GM21529 (cell line): Measurements from ENCODE around the gene SOX14.

Experiments
- ATAC-seq: cut with Tn5 transposase; IDR thresholded peaks from one replicate; pipeline ENCODE4 v1.9.1; 2021; ENCODE audit not compliant: unreplicated experiment

SOX14 gene

DNA sequence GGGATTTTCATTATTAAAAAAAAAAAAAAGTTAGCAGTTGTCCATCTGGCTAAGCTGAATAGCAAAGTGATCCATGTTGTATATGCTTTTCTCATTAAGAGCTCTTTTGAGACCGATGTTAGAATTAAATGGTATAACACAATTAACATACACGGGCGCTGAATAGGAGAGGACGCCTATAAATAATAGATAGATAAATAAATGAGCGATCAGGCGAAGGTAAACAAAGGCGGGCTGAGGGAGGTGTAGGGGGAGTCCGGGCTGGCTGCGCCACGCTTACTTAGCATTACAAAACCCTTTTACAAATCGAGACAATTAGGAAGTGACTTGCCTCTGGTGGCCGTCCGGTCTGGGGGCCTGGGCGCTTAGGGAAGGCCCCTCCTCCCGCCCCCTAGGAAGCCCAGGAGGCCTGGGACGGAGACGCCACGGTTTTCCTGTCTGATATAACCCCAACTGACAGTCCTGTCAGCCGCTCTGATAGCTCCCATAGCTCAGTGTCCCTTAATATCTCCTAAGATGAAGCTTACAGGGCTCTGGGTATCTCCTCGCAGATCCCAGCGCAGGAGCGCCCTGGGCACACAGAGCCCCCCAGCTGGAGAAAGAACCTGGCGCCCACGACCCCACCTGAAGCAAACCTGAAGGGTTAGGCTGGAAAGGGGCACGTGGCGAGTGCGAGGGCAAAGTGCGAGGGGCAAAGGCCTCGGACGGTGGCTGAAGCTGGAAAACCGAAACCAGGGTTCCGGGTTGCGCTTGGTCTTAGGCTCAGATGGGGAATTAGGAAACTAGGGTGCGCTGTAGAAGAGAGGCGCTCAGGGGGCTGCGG, 3.6 kb downstream of the SOX14 start:
- no peak for ATAC-seq

DNA sequence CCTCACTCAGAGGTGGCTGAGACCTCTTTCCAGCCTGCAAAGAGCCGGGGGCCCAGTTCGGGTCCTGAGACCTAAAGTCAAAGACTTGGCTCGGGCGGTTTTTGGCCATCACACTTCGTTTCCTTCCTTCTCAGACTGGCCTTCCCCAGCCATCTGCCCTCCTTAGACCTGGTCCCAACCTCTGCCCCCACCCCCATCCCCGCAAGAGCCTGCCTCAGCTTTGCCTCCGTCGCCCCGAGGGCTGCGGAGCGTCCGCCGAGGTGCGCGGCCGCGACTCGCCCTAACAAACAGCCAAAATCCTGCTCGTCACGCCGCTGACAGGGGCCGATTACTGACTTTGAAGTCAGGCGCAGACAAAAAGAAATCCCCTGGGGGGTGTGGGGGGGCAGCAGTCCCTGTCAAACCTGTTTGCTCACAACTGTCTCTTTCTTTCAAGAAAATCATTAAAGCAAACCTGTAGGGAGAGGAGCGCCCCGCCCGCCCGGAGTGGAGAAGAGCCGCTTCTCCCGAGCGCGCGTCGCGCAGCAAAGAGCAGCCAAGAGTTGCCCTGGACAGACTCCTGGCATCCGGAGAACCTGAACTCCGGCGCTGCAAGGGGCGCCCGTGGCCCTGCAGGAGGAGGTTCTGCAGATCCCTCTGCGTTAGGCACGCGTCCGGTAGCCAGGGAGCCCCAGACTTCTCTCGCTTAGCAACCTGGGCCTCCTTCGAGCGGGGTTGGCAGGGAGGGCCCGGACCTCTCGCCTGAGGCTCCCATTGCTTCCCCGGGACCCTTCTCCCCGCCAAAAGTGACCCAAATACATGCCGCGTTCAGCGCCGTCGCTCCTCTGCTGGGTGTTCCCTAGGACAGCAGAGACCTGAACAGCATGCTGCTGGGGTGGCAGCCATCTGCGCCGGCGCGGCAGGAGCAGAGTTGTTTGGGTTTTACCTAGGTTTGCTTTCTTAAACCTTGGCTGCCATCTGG, 4.5 kb downstream of the SOX14 start:
- no peak for ATAC-seq

DNA sequence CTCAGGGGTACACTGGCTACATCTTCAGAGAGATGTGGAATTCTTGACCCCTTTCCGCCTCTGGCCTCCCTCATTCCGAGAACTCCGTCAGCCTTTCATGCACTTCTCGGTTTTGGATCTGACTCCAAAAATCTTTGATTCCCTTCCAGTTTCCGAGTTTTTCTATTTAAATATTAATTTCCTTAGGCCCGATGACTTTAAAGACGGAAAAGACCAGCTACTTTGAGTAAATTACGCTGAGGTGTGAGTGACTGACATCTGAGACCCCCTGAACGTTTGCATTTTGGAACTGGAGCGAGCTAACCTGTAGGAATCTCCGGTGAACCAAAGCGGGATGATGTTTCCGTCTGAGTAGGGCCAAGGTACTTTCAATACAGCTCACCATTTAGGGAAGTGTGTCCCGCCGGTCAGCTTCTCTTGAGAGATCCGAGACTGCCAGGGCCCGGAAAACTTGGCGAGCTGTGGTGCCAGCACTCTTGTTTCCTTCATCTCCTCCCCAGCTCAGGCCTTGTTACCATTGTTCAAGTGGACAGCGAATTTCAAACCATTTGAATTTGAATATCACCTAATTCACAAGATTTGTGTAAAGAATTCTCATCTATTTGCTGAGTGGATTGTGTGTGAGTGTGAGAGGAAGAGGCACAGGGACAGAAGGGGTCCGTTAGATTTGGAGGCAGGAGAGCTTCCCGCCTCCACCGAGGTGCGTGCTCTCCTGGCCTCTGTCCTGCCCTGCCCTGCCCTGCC, 5.4 kb downstream of the SOX14 start:
- no peak for ATAC-seq

DNA sequence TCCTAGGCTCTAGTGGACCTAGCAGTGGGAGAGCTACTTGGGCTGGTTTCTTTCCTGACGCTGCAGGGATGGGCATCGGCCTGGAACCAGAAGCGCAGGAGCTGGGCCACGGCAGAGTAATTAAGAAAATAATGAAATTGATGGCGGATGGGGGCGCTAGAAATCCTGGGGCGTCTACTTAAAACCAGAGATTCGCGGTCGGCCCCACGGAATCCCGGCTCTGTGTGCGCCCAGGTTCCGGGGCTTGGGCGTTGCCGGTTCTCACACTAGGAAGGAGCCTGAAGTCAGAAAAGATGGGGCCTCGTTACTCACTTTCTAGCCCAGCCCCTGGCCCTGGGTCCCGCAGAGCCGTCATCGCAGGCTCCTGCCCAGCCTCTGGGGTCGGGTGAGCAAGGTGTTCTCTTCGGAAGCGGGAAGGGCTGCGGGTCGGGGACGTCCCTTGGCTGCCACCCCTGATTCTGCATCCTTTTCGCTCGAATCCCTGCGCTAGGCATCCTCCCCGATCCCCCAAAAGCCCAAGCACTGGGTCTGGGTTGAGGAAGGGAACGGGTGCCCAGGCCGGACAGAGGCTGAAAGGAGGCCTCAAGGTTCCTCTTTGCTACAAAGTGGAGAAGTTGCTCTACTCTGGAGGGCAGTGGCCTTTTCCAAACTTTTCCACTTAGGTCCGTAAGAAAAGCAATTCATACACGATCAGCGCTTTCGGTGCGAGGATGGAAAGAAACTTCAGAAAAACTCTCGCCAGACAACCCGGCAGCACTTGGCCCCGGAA, 6.1 kb downstream of the SOX14 start:
- no peak for ATAC-seq

DNA sequence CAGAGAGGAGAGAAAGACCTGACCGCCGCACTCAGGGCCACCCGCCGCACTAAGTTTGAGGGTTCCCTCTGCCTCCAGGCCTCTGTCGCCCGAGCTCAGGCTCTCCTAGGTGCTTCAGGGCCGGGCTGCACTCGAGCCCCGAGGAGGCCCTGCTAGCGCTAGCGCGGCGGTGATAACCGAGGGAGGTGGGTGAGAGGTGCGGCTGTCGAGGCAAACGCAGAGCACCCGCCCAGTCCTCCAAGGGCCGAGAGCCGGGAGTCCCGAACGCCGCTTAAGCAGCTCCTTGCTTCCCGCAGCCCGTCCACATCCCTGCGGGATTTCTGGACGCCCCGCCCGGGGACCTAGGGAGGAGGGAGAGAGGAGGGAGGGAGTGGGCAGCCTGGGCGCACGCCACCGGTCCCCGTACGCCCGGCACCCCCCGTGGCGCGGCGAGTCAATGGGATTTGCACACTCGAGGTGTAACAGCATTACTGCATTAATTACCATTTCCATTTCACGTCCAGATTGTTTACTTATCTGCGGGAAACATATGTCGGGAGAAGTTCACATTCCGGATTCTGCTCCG, 6.8 kb downstream of the SOX14 start:
- ATAC-seq, result no peak

DNA sequence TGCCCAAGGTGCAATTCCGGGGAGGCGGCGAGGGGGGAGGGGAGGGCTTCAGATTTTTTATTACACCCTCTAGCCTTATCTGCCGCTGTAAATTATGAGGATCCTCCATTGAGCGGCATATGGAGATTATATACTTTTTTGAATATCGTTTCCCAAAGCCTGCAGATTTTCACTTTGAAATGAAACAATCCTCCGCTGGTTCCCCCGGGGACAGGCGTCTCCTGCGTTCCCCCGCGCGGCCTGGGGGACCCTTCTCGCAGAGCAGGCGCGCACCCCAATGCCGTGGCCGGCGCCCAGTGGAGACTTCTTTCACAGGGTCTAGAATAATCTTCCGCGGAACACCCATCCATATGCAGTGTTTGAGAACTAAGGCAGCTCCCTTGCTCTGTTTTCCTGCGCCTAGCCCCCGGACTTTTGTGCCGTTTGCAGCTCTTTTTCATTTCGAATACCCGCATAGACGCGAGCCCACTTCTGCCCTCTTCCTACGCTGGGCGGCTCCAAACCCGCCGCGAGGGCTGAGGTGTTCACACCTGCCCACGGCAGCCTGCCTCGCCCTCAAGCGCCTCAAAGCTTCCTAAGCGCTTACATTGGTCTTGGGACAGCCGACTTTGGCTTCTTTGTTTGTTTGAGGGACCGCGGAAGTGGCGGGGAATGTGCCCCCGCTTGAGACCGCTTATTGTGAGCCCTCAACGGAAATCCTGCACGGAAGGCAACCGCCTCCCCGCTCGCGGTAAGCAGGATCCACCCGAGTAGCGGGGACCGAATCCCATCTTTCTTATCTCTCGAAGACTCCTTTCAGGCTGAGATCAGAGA, 7.5 kb downstream of the SOX14 start:
- ATAC-seq, result no peak

DNA sequence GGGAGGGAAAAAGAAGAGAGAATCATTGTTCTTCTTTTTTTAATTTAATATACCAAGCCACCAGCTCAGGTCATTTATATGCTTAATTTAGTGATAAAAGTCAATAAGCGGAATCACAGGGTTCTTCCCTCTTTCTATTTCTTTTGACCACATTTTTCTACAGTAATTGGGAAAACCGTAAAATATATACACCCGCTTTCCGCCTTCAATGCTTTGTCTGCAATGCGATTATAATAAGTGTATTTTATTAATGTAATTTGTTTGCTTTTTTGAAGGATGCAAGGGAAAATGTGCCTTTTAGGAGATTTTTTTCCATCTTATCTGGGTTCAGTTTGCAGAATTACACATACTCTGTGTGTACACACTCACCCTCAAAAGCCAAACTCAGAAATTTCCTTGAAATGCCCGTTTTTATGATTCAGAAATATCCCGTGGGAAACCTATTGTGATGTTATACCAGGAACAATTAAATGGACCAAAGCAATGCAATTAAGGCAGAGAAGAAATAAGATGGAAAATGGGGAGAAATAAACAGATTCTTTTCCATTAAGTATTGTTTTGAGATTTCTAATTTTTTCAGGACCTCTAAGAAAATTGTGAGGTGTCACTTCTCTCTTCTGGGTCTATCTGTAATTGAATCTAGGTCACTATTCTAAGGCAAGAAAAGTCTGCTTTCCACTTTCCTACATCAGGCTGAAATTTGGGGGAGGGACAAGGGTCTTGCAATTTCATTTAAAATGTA, 8.3 kb downstream of the SOX14 start:
- ATAC-seq, result no peak

DNA sequence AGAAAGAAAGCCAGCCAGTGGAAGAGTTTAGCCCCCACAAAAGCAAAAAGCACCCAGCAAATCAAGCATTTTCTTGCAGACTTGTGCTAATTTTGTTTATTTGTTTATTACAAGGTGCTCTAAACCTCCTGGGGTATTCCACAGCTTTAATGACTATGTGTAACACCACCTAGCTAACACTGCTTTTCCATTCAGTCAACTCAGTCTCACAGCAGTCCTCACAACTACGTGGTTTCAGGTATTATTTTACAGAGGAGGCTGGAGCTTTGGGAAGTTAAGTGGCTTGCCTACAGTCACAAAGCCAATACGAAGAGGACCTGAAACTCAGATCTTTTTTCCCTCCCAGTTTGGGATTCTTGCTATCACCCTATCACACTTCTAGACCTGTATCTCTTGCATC, 14.8 kb downstream of the SOX14 start:
- no peak for ATAC-seq

DNA sequence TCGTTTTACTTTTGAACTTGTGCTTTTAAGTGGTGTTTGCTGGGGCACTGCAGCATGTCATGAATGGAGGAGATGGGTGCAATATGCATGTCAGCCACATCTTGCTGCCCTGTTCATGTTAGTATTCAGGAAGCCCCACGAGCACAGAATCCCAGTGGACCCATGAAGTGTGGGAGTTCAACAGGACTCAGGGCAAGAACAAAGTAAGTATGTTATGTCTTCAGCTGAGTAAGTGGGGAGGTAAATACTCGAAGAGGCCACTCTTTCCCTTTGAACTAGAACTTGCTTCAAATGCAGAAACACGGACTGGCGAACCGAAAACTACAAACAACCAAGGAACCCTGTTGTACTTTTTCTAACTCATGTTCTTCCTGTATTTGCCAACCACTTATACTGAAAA, 23.4 kb downstream of the SOX14 start:
- ATAC-seq, result no peak

DNA sequence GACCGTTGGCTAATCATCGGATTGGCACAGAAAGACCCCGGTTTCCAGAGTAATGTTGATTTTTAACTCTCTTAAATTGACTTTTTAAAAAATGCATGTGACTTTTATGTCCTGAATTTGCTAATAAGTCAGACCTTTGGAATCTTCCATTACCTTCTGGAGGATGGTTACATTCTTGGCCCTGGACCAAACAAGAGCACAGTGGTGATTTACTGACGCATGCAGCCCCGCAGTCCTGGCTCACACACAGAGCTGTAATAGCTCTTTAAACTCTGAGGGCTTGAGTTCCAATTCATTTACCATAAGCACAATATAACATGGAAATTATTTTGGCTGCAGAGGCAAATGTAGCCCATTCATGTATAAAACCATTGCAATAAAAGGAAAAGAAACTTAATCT, 25.1 kb downstream of the SOX14 start:
- no peak for ATAC-seq

DNA sequence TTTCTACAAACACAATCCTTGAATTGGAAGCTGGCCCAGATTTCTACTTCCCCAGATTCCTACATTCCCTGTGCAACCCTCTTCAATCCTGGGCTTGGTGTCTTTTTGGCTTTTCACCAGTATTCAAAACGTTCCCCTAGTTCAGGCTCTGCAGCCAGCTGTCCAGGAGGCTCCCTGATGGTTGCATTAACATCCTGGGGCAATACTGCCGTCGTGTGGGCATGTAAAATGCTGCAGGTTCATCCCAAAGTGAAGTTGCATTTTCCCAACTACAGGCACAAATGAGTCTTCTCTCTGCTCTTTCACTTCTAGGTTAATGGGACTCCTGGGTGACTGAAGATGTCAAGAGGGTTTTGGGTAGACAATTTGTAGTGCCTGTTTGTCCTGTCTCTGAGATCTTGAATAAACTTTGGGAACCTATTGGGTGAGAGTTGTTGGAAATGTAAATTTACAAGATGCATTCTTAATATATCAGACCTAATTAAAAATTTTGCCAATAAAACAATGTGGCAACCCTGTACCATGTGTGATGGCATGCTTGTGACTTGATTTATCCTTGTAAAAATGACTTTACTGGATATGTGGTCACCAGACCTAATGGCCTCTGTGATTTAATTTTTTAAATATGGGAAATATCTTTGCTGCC, 28.6 kb downstream of the SOX14 start:
- no peak for ATAC-seq

DNA sequence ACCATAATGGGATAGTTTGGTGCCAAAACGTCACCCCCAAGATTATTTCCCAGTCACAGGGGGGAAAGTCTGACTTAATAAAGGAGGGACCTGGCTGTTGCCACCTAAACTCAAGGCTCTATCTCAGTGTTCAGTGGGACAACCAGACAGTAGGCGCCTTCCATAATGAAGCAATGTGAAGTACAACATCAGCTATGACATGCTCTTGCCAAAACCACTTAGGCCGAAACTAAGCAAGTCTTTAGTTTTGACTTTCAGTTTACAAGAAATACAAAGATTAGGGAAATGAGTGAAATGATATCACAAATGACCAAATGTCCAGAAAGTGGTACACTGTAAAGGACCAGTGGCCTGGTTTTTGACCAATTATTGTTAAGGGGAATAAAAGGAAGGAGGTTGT, 32.9 kb downstream of the SOX14 start:
- no peak for ATAC-seq

DNA sequence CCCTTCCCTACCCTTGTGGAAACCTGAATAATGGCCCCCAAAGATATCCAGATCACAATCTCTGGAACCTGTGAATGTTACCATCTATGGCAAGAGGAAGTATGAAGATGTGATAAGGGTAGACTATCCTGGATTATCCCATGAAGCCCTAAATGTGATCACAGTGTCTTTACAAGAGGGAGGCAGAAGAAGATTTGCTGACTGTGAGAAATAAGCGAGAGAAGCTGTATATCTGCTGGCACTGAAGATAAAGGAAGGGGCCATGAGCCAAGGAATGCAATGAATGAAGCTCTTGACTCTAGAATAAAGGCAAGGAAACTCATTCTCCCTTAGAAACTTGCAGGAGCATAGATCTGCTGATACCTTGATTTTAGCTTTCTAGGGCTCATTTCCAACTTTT, 39.1 kb downstream of the SOX14 start:
- ATAC-seq, result no peak

DNA sequence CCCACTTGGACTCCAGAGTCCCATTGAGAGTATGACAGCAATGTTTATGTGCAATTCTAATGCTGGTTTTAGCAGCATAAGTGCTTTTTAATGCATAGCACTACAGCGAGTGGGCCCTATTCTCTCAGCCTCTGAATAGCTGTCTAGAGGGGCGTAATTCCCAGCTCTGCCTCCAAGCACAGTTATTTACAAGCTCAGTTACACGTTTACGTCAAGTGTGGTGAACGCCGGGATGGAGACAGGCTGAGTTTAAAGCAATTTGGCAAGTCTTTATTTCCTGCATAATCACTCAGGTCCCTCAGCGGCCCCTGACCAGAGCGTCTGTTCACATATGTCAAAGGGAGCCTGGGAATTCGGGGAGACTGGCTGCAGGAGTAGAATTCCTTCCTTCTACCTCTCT, 43.9 kb downstream of the SOX14 start:
- no peak for ATAC-seq

DNA sequence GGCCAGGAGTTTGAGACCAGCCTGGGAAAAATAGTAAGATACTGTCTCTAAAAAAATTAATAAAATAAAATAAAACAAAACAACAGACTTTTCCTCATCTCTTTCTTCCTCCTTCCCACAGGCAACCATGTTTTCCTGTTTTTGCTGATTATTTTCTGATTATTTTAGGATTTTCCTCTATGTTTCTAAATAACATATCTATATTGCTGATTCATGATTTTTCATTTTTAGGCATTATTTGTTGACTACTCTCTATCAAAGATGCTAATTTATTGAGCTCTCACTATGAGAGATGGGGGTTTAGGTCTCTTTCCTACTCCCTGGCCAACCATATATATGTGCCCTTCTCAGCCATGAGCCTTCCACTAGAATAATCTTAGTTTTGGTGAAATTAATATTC, 45.4 kb downstream of the SOX14 start:
- ATAC-seq, result no peak

DNA sequence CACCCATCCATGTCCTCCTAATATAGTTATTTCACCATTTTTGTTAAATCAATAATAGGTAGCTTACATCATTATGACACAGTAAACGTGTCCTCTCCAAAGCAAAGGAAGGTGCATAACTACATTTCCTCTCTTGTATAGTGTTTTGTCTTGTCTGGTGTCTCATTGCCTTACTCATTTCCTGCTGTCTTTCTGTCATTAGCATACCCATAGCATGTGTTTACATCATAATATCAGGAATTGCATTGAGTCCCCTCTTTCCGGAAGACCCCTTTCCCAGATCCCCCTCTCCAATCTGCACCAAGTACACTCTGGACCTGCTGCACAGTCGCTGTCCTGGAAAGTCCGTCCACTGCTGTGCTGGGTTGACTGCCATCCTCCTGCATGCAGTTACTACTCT, 47.9 kb downstream of the SOX14 start:
- ATAC-seq, result no peak

DNA sequence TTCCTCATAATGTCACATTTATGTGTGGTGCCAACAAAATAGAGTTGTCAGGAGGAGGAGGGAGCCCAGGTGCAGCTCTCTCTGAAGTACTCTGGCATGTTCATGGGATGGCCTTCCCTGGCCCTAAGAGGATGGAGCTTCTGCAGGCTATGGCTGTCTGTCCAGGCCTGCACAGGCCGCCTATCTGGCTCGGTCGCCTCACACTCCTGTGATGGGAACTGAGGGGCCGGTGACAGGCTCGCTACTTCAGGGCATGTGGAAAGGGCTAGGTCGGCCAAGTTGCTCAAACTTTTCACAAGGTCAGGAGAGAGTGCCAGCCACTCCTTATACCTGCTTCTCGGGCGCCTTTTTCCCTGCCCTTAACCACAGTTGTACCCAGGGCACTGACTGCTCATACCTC, 51.1 kb downstream of the SOX14 start:
- ATAC-seq, result no peak
